HepG2 (cell line): Measurements from ENCODE around the gene WDR73.
"Not testable (repeated sequence)": the region's sequence is repeated elsewhere in the genome, so short reads cannot be mapped to it uniquely, and the experiment has no call there.

ENCODE experiments used
- ARNTL ChIP-seq: sonication (generic); formaldehyde crosslinking; IDR thresholded peaks from 2 replicates; pipeline ENCODE4 v1.4.0; 2020; ENCODE audit warnings: mild to moderate bottlenecking, missing genetic modification reagents
- BRCA1 ChIP-seq: sonication (generic); formaldehyde crosslinking; IDR thresholded peaks from 2 replicates; pipeline ENCODE4 v1.4.0; 2020; ENCODE audit warnings: missing genetic modification reagents
- CHD2 ChIP-seq: IDR thresholded peaks from 2 replicates; pipeline ENCODE4 v1.6.1; 2011; ENCODE audit warnings: low read depth, low read length, improper control_type of control experiment
- ERF ChIP-seq: IDR thresholded peaks from 2 replicates; pipeline ENCODE4 v1.6.1; 2018; ENCODE audit warnings: missing biosample characterization, missing genetic modification reagents
- MAFK ChIP-seq, 2 experiments: IDR thresholded peaks in 1 of 2; conservative IDR thresholded peaks in 1 of 2; 2 replicates each; pipeline ENCODE4 v1.6.1; 2011; ENCODE audit warnings: improper control_type of control experiment in 2 of 2, low read length in 2 of 2
- MAX ChIP-seq: IDR thresholded peaks from 2 replicates; pipeline ENCODE4 v1.6.1; 2012; ENCODE audit warnings: inconsistent platforms
- ZFX ChIP-seq: sonication (generic); formaldehyde crosslinking; IDR thresholded peaks from 2 replicates; pipeline ENCODE4 v1.4.0; 2020; ENCODE audit warnings: mild to moderate bottlenecking, low read depth, missing genetic modification reagents, moderate library complexity
- ZZZ3 ChIP-seq: sonication (generic); formaldehyde crosslinking; IDR thresholded peaks from 2 replicates; pipeline ENCODE4 v1.4.0; 2020; ENCODE audit warnings: missing genetic modification reagents, mild to moderate bottlenecking, borderline replicate concordance
- TF ChIP-seq, protein P1 (sequence below): sonication (generic); formaldehyde crosslinking; IDR thresholded peaks from 2 replicates; pipeline ENCODE4 v1.5.0; 2020; ENCODE audit warnings: mild to moderate bottlenecking, missing genetic modification reagents, moderate library complexity
- TF ChIP-seq, protein P2 (sequence below): sonication (generic); formaldehyde crosslinking; IDR thresholded peaks from 2 replicates; pipeline ENCODE4 v1.4.0; 2020; ENCODE audit warnings: missing genetic modification reagents

DNA sequence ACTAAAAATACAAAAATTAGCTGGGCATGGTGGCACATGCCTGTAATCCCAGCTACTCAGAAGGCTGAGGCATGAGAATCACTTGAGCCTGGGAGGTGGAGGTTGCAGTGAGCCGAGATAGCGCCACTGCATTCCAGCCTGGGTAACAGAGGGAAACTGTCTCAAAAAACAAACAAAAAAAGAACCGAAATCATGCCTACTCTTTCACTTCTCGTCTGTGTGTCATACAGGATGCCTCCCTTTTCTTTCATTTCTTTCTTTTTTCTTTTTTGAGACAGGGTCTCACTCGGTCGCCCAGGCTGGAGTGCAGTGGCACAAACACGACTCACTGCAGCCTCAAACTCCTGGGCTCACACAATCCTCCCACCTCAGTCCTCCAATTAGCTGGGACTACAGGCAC, 32.4 kb upstream of the WDR73 start:
- TF ChIP-seq, protein P1, sequence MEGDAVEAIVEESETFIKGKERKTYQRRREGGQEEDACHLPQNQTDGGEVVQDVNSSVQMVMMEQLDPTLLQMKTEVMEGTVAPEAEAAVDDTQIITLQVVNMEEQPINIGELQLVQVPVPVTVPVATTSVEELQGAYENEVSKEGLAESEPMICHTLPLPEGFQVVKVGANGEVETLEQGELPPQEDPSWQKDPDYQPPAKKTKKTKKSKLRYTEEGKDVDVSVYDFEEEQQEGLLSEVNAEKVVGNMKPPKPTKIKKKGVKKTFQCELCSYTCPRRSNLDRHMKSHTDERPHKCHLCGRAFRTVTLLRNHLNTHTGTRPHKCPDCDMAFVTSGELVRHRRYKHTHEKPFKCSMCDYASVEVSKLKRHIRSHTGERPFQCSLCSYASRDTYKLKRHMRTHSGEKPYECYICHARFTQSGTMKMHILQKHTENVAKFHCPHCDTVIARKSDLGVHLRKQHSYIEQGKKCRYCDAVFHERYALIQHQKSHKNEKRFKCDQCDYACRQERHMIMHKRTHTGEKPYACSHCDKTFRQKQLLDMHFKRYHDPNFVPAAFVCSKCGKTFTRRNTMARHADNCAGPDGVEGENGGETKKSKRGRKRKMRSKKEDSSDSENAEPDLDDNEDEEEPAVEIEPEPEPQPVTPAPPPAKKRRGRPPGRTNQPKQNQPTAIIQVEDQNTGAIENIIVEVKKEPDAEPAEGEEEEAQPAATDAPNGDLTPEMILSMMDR (CRISPR knock-in tag): not testable (repeated sequence)
- TF ChIP-seq MAX; MAFK (conservative IDR thresholded peaks at IDR 0.05 in 1 of 2, IDR thresholded peaks at IDR 0.05 in 1 of 2; ENCODE audit: low read length in 2 of 2); CHD2; ERF (CRISPR knock-in tag); ZFX (CRISPR knock-in tag); ZZZ3 (CRISPR knock-in tag); ARNTL; BRCA1 (CRISPR knock-in tag): not testable (repeated sequence)
- TF ChIP-seq, protein P2, sequence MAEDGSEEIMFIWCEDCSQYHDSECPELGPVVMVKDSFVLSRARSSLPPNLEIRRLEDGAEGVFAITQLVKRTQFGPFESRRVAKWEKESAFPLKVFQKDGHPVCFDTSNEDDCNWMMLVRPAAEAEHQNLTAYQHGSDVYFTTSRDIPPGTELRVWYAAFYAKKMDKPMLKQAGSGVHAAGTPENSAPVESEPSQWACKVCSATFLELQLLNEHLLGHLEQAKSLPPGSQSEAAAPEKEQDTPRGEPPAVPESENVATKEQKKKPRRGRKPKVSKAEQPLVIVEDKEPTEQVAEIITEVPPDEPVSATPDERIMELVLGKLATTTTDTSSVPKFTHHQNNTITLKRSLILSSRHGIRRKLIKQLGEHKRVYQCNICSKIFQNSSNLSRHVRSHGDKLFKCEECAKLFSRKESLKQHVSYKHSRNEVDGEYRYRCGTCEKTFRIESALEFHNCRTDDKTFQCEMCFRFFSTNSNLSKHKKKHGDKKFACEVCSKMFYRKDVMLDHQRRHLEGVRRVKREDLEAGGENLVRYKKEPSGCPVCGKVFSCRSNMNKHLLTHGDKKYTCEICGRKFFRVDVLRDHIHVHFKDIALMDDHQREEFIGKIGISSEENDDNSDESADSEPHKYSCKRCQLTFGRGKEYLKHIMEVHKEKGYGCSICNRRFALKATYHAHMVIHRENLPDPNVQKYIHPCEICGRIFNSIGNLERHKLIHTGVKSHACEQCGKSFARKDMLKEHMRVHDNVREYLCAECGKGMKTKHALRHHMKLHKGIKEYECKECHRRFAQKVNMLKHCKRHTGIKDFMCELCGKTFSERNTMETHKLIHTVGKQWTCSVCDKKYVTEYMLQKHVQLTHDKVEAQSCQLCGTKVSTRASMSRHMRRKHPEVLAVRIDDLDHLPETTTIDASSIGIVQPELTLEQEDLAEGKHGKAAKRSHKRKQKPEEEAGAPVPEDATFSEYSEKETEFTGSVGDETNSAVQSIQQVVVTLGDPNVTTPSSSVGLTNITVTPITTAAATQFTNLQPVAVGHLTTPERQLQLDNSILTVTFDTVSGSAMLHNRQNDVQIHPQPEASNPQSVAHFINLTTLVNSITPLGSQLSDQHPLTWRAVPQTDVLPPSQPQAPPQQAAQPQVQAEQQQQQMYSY: not testable (repeated sequence)
